C4-2B (cell line): ENCODE measurements around the gene PPP1CB.

ENCODE experiments used
- H3K27ac ChIP-seq: fragments of 450-650 bp; 2 replicates; pipeline ENCODE4 v1.5.1; 2017
- CTCF ChIP-seq: fragments of 450-650 bp; conservative IDR thresholded peaks from 2 replicates; pipeline ENCODE4 v1.5.1; 2017; ENCODE audit warnings: mild to moderate bottlenecking
- ZFX ChIP-seq: fragments of 450-650 bp; IDR thresholded peaks from 2 replicates; pipeline ENCODE4 v1.6.1; 2017

Gene PPP1CB

DNA sequence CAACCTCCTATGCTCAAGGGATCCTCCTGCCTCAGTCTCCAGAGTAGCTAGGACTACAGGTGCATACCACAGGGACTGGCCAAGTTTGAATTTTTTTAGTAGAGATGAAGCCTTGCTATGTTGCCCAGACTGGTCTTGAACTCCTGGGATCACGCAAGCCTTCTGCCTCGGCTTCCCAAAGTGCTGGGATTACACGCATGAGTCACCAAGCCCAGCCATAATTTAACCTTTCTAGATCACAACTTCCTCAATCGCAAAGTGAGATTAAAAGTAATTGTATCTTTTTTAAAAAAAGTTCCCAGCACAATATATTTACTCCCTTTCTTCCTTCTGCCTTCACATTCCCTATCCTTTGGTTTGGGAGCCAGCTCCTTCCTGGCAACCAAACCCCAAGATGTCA is 5.8 kb upstream of the PPP1CB start:
- TF ChIP-seq ZFX (no peak), CTCF (no peak)
- peak overlapping the region; percentile 86 for H3K27ac ChIP-seq

- H3K27ac ChIP-seq, result peak overlapping the region; percentile 86
- TF ChIP-seq ZFX (no peak), CTCF (no peak)
These were observed 5.1 kb upstream of the PPP1CB start for GRCh38 chr2:28746429-28747111.

- peak overlapping the region; percentile 91 for H3K27ac ChIP-seq
- TF ChIP-seq ZFX (no peak), CTCF (no peak)
These were observed 3.9 kb upstream of the PPP1CB start for GRCh38 chr2:28747714-28748113.

GRCh38 chr2:28748176-28748575 is 3.5 kb upstream of the PPP1CB start:
- TF ChIP-seq ZFX (no peak), CTCF (no peak)
- no peak overlapping the region; the same call in 1 of the 2 replicates for H3K27ac ChIP-seq

DNA sequence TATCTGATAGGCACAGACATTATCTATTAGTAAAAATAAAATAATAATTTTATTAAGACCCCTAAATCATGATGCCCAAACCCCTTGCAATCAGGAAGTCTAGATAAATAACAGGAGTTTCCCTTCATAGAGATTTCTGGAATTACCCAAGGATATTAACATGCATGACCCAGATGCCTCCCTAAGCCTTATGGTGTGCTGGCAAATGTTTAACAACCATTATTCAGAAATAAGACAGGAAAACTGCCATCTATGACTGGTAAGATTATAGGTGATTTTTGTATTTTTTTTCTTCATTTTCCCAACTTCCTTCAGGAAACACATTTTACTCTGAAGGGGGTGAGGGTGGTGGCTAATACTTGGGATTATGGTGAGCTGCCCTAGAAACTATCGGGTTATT is 2.7 kb upstream of the PPP1CB start:
- TF ChIP-seq ZFX, result no peak
- TF ChIP-seq CTCF, result no peak
- H3K27ac ChIP-seq, result no peak overlapping the region; the same call in 1 of the 2 replicates

DNA sequence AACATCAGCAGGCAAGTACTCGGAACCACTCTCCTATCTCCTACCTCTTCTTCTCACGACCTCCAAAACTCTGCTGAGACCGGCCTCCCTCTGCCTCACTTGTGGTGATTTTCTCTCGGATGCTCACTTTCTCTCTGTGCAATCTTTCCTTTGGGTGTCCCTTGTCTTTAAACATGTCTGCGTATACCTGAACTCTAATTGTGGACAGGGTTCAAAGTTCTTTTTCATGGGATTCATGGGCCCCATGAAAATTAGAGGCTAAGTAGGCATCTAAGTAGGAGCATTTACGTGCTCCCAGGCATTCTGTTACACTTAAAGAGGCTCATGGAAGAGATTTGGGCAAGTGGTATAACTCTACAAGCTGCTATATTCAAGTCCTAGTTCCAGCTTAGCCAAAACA is 2.1 kb upstream of the PPP1CB start:
- no peak for TF ChIP-seq ZFX
- peak overlapping the region; percentile 35; the same call in 1 of the 2 replicates for H3K27ac ChIP-seq

DNA sequence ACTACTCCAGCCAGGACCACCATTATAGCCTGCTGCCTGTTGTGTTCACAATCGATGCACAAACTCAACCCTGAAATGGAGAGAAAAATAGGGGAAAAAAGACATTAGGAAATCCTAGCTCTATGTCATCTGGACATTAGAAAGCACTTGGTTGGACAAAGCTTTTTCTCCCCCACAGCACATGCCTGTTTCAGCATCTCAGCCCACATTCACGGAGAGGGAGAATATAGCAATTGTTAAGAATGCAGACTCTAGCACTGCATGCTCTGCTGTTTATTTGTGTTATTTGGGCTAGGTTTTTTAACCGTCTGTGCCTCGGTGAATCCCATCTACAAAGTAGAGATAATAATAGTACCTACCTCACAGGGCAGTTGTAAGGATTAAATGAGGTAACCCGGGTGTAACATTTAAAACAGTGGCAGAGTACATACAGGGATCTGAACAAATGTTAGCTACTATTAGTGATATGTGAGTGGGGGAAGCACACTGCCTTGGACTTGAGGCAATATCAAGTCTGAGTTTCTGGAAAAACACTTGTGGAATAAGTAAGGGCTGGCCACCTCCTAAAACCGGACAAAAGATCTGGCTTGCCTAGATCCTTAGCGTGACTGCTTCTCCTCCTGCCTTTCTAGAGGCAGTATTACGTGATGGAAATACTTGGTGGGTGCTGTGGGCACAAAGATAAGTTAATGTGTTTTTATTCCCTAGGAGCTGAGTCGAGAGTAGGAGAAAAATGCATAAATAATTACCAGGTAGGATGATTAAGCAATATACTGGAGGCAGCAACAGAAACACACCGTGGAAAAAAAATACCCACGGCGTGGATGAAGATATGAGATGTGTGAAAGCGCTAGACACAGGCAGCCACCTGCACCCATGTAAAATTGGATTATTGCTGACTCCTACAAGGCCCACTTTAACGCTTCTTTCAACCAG is 1.0 kb upstream of the PPP1CB start:
- peak overlapping the region; percentile 100 for H3K27ac ChIP-seq
- TF ChIP-seq ZFX, result no peak

DNA sequence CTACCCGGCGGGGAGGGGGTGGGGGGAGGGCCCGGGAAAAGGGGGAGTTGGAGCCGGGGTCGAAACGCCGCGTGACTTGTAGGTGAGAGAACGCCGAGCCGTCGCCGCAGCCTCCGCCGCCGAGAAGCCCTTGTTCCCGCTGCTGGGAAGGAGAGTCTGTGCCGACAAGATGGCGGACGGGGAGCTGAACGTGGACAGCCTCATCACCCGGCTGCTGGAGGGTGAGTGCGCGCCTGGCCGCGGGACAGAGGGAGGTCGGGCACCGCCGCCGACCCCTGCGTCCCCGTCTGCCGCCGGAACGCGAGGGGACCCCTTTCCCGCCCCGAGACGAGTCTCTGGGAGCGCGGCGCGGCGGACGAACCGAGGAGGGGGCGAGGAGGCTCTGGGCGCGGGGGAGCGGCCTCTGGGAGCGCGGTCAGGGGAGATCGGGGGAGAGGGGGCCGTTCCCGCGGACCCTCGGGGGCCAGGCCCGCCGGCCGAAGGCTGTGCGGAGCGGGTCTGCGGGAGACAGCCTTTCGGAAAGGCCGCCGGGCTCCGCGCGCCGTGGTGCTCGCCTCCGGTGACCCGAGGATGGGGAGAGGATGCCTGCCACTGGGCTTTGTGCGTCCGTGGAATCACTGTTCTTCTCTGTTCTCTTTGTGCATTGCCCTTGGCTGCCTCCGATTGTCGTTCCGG is 463 bp downstream of the PPP1CB start:
- TF ChIP-seq ZFX, result peak; percentile 21
- TF ChIP-seq CTCF, result no peak; the same call in 1 of the 2 replicates
- peak overlapping the region; percentile 100 for H3K27ac ChIP-seq
